Measurements from ENCODE around the gene DQX1.

DNA sequence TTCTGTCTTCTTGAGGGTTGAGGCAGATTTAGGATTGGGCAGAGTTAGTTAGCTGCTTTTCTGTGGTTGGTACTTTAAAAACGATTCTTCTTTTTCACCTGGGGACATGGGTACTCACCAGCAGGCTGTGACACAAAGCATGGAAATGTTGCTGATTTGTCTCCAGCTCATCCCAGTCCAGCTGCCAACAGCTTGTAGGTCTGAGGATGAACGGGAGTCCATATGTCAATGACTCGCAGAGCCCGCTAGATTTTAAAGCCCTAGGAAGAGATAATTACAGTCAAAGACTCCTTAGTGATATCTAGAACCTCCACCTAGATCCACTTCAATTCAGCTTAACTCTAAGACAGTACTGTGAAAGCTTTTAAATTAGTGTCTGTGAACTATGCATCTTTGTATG, 49.3 kb upstream of the DQX1 start:
- TF ChIP-seq EZH2 (IDR thresholded peaks at IDR 0.05; ENCODE audit: low read depth, unreplicated experiment), result no peak
- TF ChIP-seq, protein P1, sequence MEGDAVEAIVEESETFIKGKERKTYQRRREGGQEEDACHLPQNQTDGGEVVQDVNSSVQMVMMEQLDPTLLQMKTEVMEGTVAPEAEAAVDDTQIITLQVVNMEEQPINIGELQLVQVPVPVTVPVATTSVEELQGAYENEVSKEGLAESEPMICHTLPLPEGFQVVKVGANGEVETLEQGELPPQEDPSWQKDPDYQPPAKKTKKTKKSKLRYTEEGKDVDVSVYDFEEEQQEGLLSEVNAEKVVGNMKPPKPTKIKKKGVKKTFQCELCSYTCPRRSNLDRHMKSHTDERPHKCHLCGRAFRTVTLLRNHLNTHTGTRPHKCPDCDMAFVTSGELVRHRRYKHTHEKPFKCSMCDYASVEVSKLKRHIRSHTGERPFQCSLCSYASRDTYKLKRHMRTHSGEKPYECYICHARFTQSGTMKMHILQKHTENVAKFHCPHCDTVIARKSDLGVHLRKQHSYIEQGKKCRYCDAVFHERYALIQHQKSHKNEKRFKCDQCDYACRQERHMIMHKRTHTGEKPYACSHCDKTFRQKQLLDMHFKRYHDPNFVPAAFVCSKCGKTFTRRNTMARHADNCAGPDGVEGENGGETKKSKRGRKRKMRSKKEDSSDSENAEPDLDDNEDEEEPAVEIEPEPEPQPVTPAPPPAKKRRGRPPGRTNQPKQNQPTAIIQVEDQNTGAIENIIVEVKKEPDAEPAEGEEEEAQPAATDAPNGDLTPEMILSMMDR (conservative IDR thresholded peaks at IDR 0.05; ENCODE audit: low read depth in 2 of 2), result no peak
- TF ChIP-seq POLR2AphosphoS5 (IDR thresholded peaks at IDR 0.05; ENCODE audit: low read depth), result no peak
- TF ChIP-seq STAT1 (IDR thresholded peaks at IDR 0.05; ENCODE audit: unreplicated experiment), result no peak
- no peak for TF ChIP-seq EZH2phosphoT487 (IDR thresholded peaks at IDR 0.05; ENCODE audit: unreplicated experiment)
- TF ChIP-seq JUNB (IDR thresholded peaks at IDR 0.05; ENCODE audit: unreplicated experiment), result no peak
- no peak for TF ChIP-seq NANOG (IDR thresholded peaks at IDR 0.05; ENCODE audit: borderline replicate concordance)
- TF ChIP-seq ETS1 (IDR thresholded peaks at IDR 0.05), result no peak
- no peak for TF ChIP-seq REST (IDR thresholded peaks at IDR 0.05; ENCODE audit: unreplicated experiment)
- TF ChIP-seq CREB1 (CRISPR knock-in tag; IDR thresholded peaks at IDR 0.05; ENCODE audit: low read depth), result no peak
- no peak for TF ChIP-seq ZNF114 (CRISPR knock-in tag; IDR thresholded peaks at IDR 0.05)
- TF ChIP-seq ZNF462 (CRISPR knock-in tag; IDR thresholded peaks at IDR 0.05), result no peak
- TF ChIP-seq ZNF331 (CRISPR knock-in tag; IDR thresholded peaks at IDR 0.05; ENCODE audit: low read depth), result no peak

All from GM23338 (cell line).